SJCRH30 (cell line): ENCODE measurements around the gene ZFP3. TPM values are rescaled to one million over a fixed set of nuclear protein-coding genes. Genes with fewer than 3 reads are reported as not detected.
"Not testable (repeated sequence)": the region's sequence is repeated elsewhere in the genome, so short reads cannot be mapped to it uniquely, and the experiment has no call there.

Source experiments
- DNase-seq, 2 experiments: peaks; one replicate each; pipeline ENCODE4 v3.0.0-alpha.2; 2015 to 2020
- H3K27ac ChIP-seq: fragments of 250-450 bp; sonication (Bioruptor Pico); 2 replicates; pipeline ENCODE4 v1.5.1; 2020; ENCODE audit warnings: mild to moderate bottlenecking, moderate library complexity
- H3K27me3 ChIP-seq: fragments of 250-450 bp; sonication (Bioruptor Pico); 2 replicates; pipeline ENCODE4 v1.5.1; 2020; ENCODE audit warnings: mild to moderate bottlenecking, moderate library complexity
- H3K36me3 ChIP-seq: fragments of 250-450 bp; sonication (Bioruptor Pico); 2 replicates; pipeline ENCODE4 v1.5.1; 2020; ENCODE audit warnings: mild to moderate bottlenecking, moderate library complexity
- H3K4me1 ChIP-seq: fragments of 250-450 bp; sonication (Bioruptor Pico); 2 replicates; pipeline ENCODE4 v1.5.1; 2020; ENCODE audit warnings: mild to moderate bottlenecking, moderate library complexity
- H3K4me3 ChIP-seq: fragments of 250-450 bp; sonication (Bioruptor Pico); 2 replicates; pipeline ENCODE4 v1.5.1; 2020; ENCODE audit warnings: mild to moderate bottlenecking, moderate library complexity
- H3K9me3 ChIP-seq: fragments of 250-450 bp; sonication (Bioruptor Pico); replicated peaks from 2 replicates; pipeline ENCODE4 v1.5.1; 2020; ENCODE audit warnings: mild to moderate bottlenecking, moderate library complexity
- total RNA-seq: library from RNA; depleted of rRNA; stranded (reverse); fragments of >200 nt; shearing (Covaris generic); gene quantifications from 2 replicates; pipeline ENCODE4 v1.2.3, GENCODE V29; 2014; rRNA removed

ZFP3 gene
- total RNA-seq, 1 experiment from 2014 or later: 1.7 TPM

DNA sequence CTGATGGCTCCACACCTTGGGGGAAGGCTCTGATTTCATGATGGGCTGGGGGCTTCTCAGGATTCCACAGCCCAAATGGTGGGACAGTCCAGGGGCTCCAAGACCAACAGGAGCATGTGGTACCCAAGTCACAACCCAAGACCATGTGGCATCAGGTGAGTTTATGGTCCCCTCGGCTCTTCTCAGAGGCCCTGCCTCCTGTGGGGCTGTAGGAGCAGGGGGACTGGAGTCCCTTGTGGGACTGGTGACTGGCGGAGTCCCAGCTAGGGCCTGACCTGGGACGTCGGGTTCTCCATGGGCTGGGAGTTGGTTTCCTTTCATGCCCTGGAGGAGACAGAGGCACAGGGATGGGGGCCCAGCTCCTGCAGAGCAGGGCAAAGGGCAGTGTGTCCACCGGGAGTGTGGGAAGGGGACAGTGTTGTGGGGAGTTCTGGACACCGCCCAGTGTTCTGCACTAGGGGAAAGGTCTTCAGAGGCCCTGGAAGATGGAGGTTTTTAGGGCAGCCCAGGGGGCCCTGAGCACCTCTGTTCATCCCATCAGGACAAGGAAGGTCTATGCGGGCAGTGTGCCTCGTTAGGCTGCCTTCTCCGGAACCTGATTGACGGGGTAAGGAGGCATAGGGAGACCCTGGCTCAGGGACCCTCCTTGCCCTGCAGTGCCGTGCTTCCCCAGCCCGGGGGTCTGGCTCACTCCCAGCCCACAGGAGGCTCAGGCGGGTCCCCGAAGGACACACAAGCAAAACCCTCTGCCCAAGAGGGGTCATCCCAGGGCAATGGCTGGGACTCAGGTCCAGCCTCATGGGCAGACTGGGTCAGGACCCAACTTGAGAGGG lies 58.5 kb downstream of the ZFP3 start:
- H3K36me3 ChIP-seq, H3K4me1 ChIP-seq, H3K9me3 ChIP-seq, H3K4me3 ChIP-seq, H3K27me3 ChIP-seq, H3K27ac ChIP-seq, DNase-seq: not testable (repeated sequence)

DNA sequence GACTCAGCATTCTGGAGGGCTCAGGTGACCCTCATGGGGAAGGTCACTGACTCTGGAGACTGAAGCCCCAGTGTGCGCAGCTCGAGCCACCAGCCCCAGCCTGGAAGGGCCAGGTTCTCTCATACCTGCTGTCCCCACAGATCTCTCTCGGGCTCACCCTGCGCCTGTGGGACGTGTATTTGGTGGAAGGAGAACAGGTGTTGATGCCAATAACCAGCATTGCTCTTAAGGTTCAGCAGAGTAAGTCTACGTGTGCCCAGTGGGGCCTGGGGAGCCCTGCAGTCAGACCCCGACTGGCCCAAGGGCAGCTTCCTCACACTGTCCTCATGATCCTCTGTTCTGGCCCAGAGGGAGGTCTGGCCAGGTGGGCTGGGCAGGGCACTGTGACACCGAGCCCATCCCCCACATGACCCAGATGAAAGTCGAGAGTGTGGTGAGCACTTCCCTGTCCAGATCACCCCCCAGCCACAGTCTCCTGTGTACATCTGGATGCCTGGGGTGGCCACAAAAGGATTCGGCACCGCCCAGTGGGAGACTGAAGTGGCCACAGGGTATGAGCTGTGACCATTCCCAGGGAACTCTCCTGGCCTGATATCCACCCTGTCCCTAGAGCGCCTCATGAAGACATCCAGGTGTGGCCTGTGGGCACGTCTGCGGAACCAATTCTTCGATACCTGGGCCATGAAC lies 59.4 kb downstream of the ZFP3 start:
- H3K4me1 ChIP-seq, H3K27ac ChIP-seq, DNase-seq, H3K36me3 ChIP-seq, H3K9me3 ChIP-seq, H3K4me3 ChIP-seq, H3K27me3 ChIP-seq: not testable (repeated sequence)

GRCh38 chr17:5138198-5138544 lies 59.9 kb downstream of the ZFP3 start:
- not testable (repeated sequence) for H3K36me3 ChIP-seq, H3K27me3 ChIP-seq, H3K4me3 ChIP-seq, H3K4me1 ChIP-seq, DNase-seq, H3K9me3 ChIP-seq, H3K27ac ChIP-seq

DNA sequence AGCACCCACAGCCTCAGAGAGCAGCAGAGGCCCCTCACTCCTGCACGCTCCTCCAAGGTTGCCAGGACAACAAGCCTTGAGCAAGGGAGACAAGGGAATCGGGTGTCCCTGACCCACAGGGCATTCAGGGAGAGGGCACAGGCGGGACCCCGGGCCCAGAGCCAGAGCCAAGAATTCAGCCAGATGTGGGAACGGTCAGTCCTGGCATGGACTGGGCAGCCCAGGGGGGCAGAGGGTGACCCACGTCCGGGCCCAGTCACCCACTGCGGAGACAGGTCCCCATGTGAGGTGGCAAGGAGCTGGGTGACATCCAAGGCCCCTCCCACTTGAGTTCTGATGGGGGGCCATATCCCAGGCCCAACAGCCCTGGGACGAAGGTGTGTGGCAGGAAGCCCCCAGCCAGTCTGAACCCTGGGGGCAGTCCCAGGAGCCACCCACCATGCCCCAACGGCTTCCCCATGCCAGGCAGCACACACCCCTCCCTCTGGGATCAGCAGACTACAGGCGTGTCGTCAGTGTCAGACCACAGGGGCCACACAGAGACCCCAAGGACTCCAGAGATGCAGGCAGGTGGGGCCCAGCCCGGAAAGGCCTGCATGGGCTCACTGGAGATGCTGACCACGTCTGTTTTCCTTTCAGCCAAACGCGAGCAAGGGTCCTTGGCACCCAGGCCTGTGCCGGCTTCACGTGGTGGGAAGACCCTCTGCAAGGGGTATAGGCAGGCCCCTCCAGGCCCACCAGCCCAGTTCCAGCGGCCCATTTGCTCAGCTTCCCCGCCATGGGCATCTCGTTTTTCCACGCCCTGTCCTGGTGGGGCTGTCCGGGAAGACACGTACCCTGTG lies 60.6 kb downstream of the ZFP3 start:
- Histone ChIP-seq H3K9me3 (no peaks in the 10 kb centered on the region), H3K4me1 (no peaks in the 10 kb centered on the region), H3K27me3 (no peaks in the 10 kb centered on the region), H3K4me3 (no peak overlapping the region), H3K36me3 (no peaks in the 10 kb centered on the region), H3K27ac (no peak overlapping the region)
- DNase-seq: no peak

DNA sequence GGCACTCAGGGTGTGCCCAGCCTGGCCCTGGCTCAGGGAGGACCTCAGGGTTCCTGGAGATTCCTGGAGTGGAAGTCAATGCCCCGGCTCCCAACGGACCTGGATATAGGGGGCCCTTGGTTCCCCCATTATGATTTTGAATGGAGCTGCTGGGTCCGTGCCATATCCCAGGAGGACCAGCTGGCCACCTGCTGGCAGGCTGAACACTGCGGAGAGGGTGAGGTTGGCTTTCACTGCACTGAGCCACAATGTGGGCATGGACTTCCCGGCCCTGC lies 61.1 kb downstream of the ZFP3 start:
- DNase-seq: no peak
- Histone ChIP-seq H3K27me3 (no peaks in the 10 kb centered on the region), H3K4me3 (no peak overlapping the region), H3K9me3 (no peaks in the 10 kb centered on the region), H3K36me3 (no peaks in the 10 kb centered on the region), H3K4me1 (no peaks in the 10 kb centered on the region), H3K27ac (no peak overlapping the region)

- not testable (repeated sequence) for H3K9me3 ChIP-seq, H3K27me3 ChIP-seq, H3K4me3 ChIP-seq, H3K4me1 ChIP-seq, DNase-seq, H3K27ac ChIP-seq, H3K36me3 ChIP-seq
Observed at GRCh38 chr17:5142877-5143276, 64.6 kb downstream of the ZFP3 start.

Other genes with a start within 250 kb of the ZFP3 start
- gene MINK1, start 245.1 kb upstream of the ZFP3 start, total RNA-seq: 12.2 and 12.4 TPM in 2 replicates
- 0.16 and 0.20 TPM in 2 replicates for gene C17orf107, start 178.9 kb upstream of the ZFP3 start, total RNA-seq
- 0.10 and 0.20 TPM in 2 replicates for gene CHRNE, start 175.4 kb upstream of the ZFP3 start, total RNA-seq
- not detected in 2 replicates for gene GP1BA, start 146.2 kb upstream of the ZFP3 start, total RNA-seq
- 43.9 and 45.3 TPM in 2 replicates for gene SLC25A11, start 138.4 kb upstream of the ZFP3 start, total RNA-seq
- 35.7 and 38.7 TPM in 2 replicates for gene RNF167, start 138.2 kb upstream of the ZFP3 start, total RNA-seq
- 1,061 and 1,115 TPM in 2 replicates for gene PFN1, start 129.9 kb upstream of the ZFP3 start, total RNA-seq
- gene ENO3, start 127.3 kb upstream of the ZFP3 start, total RNA-seq: 124 and 129 TPM in 2 replicates
- 36.8 and 39.1 TPM in 2 replicates for gene SPAG7, start 110.7 kb upstream of the ZFP3 start, total RNA-seq
- 3.7 and 3.9 TPM in 2 replicates for gene CAMTA2, start 90.8 kb upstream of the ZFP3 start, total RNA-seq
- gene INCA1, start 80.9 kb upstream of the ZFP3 start, total RNA-seq: not detected in 2 replicates
- 24.2 and 32.7 TPM in 2 replicates for gene KIF1C, start 80.5 kb upstream of the ZFP3 start, total RNA-seq
- gene SLC52A1, start 43.0 kb upstream of the ZFP3 start, total RNA-seq: not detected in 2 replicates
- gene ZNF232, start 33.4 kb downstream of the ZFP3 start, total RNA-seq: 5.4 and 6.8 TPM in 2 replicates
- gene USP6, start 37.6 kb downstream of the ZFP3 start, total RNA-seq: not detected in 2 replicates
- gene ZNF594, start 113.4 kb downstream of the ZFP3 start, total RNA-seq: 10.6 and 12.8 TPM in 2 replicates
- gene SCIMP, start 156.4 kb downstream of the ZFP3 start, total RNA-seq: not detected in 2 replicates
- 26.8 and 28.9 TPM in 2 replicates for gene RABEP1, start 203.8 kb downstream of the ZFP3 start, total RNA-seq